Endothelial cell (in vitro differentiated cells): ENCODE measurements around the gene SHLD3. TPM values are rescaled to one million over a fixed set of nuclear protein-coding genes. Genes with fewer than 3 reads are reported as not detected.
A peak's percentile ranks its signal among the peaks of the same experiment; 100 is the strongest.
"Not testable (repeated sequence)": the region's sequence is repeated elsewhere in the genome, so short reads cannot be mapped to it uniquely, and the experiment has no call there.

Source experiments
- DNase-seq: peaks from one replicate; pipeline ENCODE4 v3.0.0; 2021; ENCODE audit warnings: low spot score
- H3K27ac Mint-ChIP-seq: one replicate; pipeline ENCODE4 v1.8.0; 2021; ENCODE audit warnings: mixed read lengths, inconsistent platforms; ENCODE audit not compliant: unreplicated experiment
- H3K27me3 Mint-ChIP-seq: one replicate; pipeline ENCODE4 v1.8.0; 2021; ENCODE audit warnings: mild to moderate bottlenecking, moderate library complexity, mixed read lengths, inconsistent platforms; ENCODE audit not compliant: unreplicated experiment
- H3K36me3 Mint-ChIP-seq: one replicate; pipeline ENCODE4 v1.8.0; 2021; ENCODE audit warnings: mild to moderate bottlenecking, low read depth, mixed read lengths, inconsistent platforms; ENCODE audit not compliant: unreplicated experiment
- H3K4me1 Mint-ChIP-seq: one replicate; pipeline ENCODE4 v1.8.0; 2021; ENCODE audit warnings: mild to moderate bottlenecking, mixed read lengths, inconsistent platforms; ENCODE audit not compliant: unreplicated experiment
- H3K4me3 Mint-ChIP-seq: one replicate; pipeline ENCODE4 v1.8.0; 2021; ENCODE audit warnings: mild to moderate bottlenecking, mixed read lengths, inconsistent platforms; ENCODE audit not compliant: unreplicated experiment
- H3K9me3 Mint-ChIP-seq: one replicate; pipeline ENCODE4 v1.8.0; 2021; ENCODE audit warnings: mixed read lengths, inconsistent platforms; ENCODE audit not compliant: unreplicated experiment
- total RNA-seq: library from RNA; stranded (reverse); fragmentation: NEBNext Ultra II Directional; extraction: Animal tissue kit (Norgen Biotek cat#: 25700); gene quantifications from one replicate; pipeline ENCODE4 v1.2.1, GENCODE V29; 2021; ENCODE audit not compliant: unreplicated experiment
- TF ChIP-seq, protein P1 (sequence below): fragments of 200-600 bp; sonication (generic); IDR thresholded peaks from one replicate; pipeline ENCODE4 v1.5.0; 2021; ENCODE audit warnings: antibody characterized with exemption; ENCODE audit not compliant: unreplicated experiment

The SHLD3 gene
- total RNA-seq, 1 donor from 2014 or later = 2.8 TPM

DNA sequence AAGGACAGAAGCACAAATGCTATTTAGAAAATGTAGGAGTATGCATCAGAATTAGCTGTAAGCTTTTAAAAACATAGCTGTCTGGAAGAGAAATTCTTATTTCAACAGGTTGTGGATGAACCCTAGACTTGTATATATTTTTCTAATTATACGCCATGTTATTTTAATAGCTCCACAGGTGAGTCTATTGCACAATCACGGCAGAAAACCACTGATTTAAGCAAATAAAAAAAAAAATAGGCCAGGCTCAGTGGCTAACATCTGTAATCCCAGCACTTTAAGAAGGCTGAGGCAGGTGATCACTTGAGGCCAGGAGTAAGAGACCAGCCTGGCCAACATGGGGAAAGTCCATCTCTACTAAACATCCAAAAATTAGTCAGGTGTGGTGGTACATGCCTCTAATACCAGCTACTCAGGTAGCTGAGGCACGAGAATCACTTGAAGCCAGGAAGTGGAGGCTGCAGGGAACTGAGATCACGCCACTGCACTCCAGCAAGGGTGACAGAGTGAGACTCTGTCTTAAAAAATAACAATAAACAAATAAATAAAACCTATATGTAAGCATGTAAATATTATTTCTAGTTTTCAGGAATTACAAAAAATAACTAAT lies 12.4 kb upstream of the SHLD3 start:
- Mint-ChIP-seq H3K27me3 (no peaks in the 10 kb centered on the region), H3K4me1 (no peaks in the 10 kb centered on the region), H3K4me3 (no peak overlapping the region)

DNA sequence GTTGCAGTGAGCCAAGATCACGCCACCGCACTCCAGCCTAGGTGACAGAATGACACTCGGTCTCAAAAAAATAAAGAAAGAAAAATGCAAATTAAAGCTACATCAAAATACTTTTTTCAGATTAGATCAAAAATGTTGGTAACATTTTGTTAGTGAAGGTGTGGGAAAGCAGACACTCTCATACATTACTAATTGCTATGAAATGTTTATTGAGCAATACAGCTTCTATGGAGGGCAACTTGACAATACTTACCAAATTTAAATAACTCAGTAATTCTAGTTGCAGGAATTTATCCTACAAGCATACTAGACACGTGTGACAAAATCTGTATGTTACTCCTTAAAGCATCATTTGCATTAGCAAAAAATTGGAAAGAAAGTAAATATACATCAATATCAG lies 4.8 kb upstream of the SHLD3 start:
- H3K36me3 Mint-ChIP-seq = no peaks in the 10 kb centered on the region
- H3K27ac Mint-ChIP-seq = no peak overlapping the region
- H3K4me1 Mint-ChIP-seq = peaks cover 6% of the 10 kb centered on the region
- TF ChIP-seq, protein P1, sequence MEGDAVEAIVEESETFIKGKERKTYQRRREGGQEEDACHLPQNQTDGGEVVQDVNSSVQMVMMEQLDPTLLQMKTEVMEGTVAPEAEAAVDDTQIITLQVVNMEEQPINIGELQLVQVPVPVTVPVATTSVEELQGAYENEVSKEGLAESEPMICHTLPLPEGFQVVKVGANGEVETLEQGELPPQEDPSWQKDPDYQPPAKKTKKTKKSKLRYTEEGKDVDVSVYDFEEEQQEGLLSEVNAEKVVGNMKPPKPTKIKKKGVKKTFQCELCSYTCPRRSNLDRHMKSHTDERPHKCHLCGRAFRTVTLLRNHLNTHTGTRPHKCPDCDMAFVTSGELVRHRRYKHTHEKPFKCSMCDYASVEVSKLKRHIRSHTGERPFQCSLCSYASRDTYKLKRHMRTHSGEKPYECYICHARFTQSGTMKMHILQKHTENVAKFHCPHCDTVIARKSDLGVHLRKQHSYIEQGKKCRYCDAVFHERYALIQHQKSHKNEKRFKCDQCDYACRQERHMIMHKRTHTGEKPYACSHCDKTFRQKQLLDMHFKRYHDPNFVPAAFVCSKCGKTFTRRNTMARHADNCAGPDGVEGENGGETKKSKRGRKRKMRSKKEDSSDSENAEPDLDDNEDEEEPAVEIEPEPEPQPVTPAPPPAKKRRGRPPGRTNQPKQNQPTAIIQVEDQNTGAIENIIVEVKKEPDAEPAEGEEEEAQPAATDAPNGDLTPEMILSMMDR = no peak
- DNase-seq = no peak
- H3K9me3 Mint-ChIP-seq = no peaks in the 10 kb centered on the region
- peaks cover 4% of the 10 kb centered on the region for H3K27me3 Mint-ChIP-seq
- no peak overlapping the region for H3K4me3 Mint-ChIP-seq

More for the DNA sequence above, 12.4 kb upstream of the SHLD3 start:
- Mint-ChIP-seq H3K9me3 (no peaks in the 10 kb centered on the region), H3K36me3 (peaks cover 16% of the 10 kb centered on the region), H3K27ac (no peak overlapping the region)
- TF ChIP-seq, protein P1 = no peak
- DNase-seq = no peak

DNA sequence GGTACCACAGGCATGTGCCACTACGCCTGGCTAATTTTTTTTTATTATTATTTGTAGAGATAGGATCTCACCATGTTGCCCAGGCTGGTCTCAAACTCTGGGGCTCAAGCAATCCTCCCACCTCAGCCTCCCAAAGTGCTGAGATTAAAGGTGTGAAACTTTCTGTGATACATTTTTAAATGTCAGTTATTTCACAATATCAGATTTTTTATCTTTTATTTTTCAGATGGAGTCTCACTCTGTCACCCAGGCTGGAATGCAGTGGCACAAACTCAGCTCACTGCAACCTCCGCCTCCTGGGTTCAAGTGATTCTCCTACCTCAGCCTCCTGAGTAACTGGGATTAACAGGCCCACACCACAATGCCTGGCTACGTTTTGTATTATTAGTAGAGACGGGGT lies 2.9 kb upstream of the SHLD3 start:
- peaks cover 16% of the 10 kb centered on the region for H3K4me1 Mint-ChIP-seq
- H3K27me3 Mint-ChIP-seq, H3K27ac Mint-ChIP-seq, H3K9me3 Mint-ChIP-seq, H3K36me3 Mint-ChIP-seq, H3K4me3 Mint-ChIP-seq, DNase-seq: not testable (repeated sequence)

DNA sequence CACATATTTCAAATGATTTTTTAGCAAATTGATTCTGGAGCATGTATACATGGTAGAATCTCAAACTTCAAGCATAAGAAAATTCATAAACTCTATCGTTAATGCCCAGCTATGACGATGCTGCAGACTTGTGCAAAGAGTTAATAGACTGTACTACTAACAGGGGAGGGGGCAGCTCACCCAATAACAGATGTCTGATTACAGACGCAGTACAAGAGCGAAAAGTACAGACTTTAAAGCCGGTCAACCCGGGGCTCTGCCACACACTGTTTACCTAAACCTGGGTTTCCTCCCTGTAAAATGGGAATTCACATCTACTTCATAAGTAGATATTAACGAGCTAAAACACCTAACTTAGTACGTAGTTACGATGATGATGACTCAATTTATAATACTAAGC lies 1.3 kb upstream of the SHLD3 start:
- Mint-ChIP-seq H3K4me1 (peaks cover 16% of the 10 kb centered on the region), H3K9me3 (no peaks in the 10 kb centered on the region), H3K4me3 (peak overlapping the region; percentile 97), H3K27ac (peak overlapping the region; percentile 70), H3K36me3 (no peaks in the 10 kb centered on the region), H3K27me3 (peaks cover 5% of the 10 kb centered on the region)
- DNase-seq = no peak
- TF ChIP-seq, protein P1 = no peak

DNA sequence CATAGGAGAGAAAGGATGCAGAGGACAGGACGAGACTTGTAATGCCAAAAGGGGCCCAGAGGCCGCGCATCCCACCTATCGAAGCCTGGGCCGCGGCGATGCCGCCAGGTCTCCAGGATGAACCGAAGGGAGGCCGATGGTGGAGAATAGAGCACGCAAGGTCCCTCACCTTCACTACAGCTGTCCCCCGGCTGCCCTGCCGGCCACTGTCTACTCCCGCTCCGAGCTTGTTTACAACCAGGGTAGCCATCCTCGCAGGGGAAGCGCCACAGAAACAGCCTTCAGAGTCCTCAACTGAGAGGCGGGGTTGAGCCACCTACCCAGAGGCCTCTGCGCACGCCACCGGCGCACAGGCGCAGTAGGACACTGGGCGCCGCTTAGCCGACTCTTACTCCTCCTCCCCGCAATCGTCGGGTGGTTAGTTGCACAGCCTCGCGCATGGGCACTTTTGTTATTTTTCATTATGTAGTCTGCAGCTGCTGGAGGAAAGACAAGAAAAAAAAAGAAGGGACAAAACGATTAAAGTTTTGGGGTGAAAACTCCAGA lies 729 bp upstream of the SHLD3 start, which contains the start of gene TRIM23:
TRIM23 (minus strand) TSS at position 309 of the 546 bp plus-strand sequence; CDS start at position 250, 59 bp downstream.
- no peaks in the 10 kb centered on the region for H3K36me3 Mint-ChIP-seq
- peak; percentile 81 for DNase-seq
- H3K9me3 Mint-ChIP-seq = no peaks in the 10 kb centered on the region
- TF ChIP-seq, protein P1 = no peak
- peaks cover 5% of the 10 kb centered on the region for H3K27me3 Mint-ChIP-seq
- peaks cover 16% of the 10 kb centered on the region for H3K4me1 Mint-ChIP-seq
- H3K4me3 Mint-ChIP-seq = peak within 1 kb of the TSS; percentile 97
- peak within 1 kb of the TSS; percentile 97 for H3K27ac Mint-ChIP-seq
